Smooth muscle cell of the brain vasculature (primary cell): ENCODE measurements around the gene APPBP2.

ENCODE experiments used
- DNase-seq: peaks from one replicate; pipeline ENCODE4 v3.0.0-alpha.2; 2012; ENCODE audit warnings: low read depth, low spot score

APPBP2 gene

GRCh38 chr17:60396412-60396811 is 129.6 kb downstream of the APPBP2 start:
- DNase-seq: no peak

- DNase-seq: no peak
Observed at GRCh38 chr17:60395508-60396065, 130.5 kb downstream of the APPBP2 start.

DNA sequence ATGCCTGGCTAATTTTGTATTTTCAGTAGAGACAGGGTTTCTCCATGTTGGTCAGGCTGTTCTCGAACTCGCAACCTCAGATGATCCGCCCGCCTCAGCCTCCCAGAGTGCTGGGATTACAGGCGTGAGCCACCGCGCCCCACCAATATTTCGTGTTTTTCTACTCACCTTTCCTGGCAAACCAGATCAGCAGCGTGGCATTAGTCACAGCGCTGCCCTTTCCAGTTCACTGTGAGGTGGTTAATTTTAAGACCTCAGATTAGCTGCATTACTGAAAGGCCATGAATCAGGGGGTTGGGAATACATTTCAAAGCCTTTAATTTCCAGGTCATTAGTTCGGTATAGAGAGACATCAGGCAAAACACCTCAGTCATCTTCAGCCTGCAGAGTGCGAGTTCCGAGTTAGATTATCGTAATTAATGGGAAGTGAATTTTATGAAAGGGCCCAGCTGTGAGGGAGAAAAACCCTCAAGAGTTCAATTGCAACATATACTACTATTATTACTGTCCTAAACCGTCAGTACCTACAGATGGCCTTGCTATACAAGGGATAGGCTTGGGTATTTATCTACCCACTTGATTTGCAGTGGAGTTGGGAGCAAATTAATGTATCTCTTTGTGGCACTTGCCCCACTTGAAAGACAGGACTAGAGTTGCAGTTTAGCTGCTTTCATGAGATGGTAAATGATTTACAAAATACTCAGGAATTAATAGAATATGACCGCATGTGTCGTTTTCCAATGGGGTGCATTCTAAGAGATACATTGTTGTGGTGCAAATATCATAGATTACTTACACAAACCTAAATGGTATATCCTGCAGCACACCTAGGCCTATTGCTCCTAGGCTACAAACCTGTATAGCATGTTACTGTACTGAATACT is 132.0 kb downstream of the APPBP2 start:
- DNase-seq: no peak
